K562 (cell line): ENCODE results near the gene ERAP2. TPM values are rescaled to one million over a fixed set of nuclear protein-coding genes. Genes with fewer than 3 reads are reported as not detected.

ENCODE experiments used
- ATF3 ChIP-seq, 2 experiments: fragments of 450-650 bp in 1 of 2; sonication (generic) in 1 of 2; formaldehyde crosslinking in 1 of 2; IDR thresholded peaks in 1 of 2; conservative IDR thresholded peaks in 1 of 2; 2 replicates each; pipeline versions ENCODE4 v1.6.1 to v1.8.1; 2016 to 2023; ENCODE audit warnings: mild to moderate bottlenecking in 2 of 2, moderate library complexity in 2 of 2, inconsistent platforms in 1 of 2, missing genetic modification reagents in 1 of 2
- CBX8 ChIP-seq: fragments of 200-600 bp; sonication (generic); IDR thresholded peaks from 2 replicates; pipeline ENCODE4 v1.6.1; 2012; ENCODE audit warnings: borderline replicate concordance, mixed run types, low read depth, mild to moderate bottlenecking, moderate library complexity, mixed read lengths, low read length, control low read depth, inconsistent platforms; ENCODE audit not compliant: poor library complexity, severe bottlenecking; ENCODE audit errors: extremely low read depth
- CEBPB ChIP-seq: fragments of 450-650 bp; IDR thresholded peaks from 2 replicates; pipeline ENCODE4 v1.6.1; 2016; ENCODE audit warnings: missing genetic modification characterization, missing compliant biosample characterization
- E2F8 ChIP-seq: fragments of 450-650 bp; IDR thresholded peaks from 2 replicates; pipeline ENCODE4 v1.7.1; 2018; ENCODE audit warnings: mild to moderate bottlenecking, low read depth; ENCODE audit not compliant: partially characterized antibody
- EGR1 ChIP-seq: fragments of 450-650 bp; conservative IDR thresholded peaks from 2 replicates; pipeline ENCODE4 v1.6.1; 2017; ENCODE audit warnings: mild to moderate bottlenecking
- FOSL1 ChIP-seq: fragments of 200-800 bp; sonication (Bioruptor generic); conservative IDR thresholded peaks from 2 replicates; pipeline ENCODE4 v1.6.1; 2016; ENCODE audit warnings: missing genetic modification characterization, missing compliant biosample characterization
- FOXA1 ChIP-seq: fragments of 450-650 bp; IDR thresholded peaks from 2 replicates; pipeline ENCODE4 v1.6.1; 2016; ENCODE audit warnings: mild to moderate bottlenecking, borderline replicate concordance
- FOXA3 ChIP-seq, 2 experiments: fragments of 450-650 bp in 1 of 2; sonication (generic) in 1 of 2; formaldehyde crosslinking; IDR thresholded peaks in 1 of 2; conservative IDR thresholded peaks in 1 of 2; 2 replicates each; pipeline versions ENCODE4 v1.4.0 to v1.8.0; 2020 to 2022; ENCODE audit warnings: mild to moderate bottlenecking in 2 of 2, missing genetic modification reagents in 1 of 2
- FOXK2 ChIP-seq, 2 experiments: fragments of 450-650 bp; IDR thresholded peaks in 1 of 2; conservative IDR thresholded peaks in 1 of 2; 2 replicates each; pipeline ENCODE4 v1.6.1; 2016; ENCODE audit warnings: low read depth in 2 of 2, mild to moderate bottlenecking in 1 of 2
- GATAD2B ChIP-seq: fragments of 450-650 bp; IDR thresholded peaks from 2 replicates; pipeline ENCODE4 v1.6.1; 2017; ENCODE audit warnings: mild to moderate bottlenecking, borderline replicate concordance
- KLF1 ChIP-seq: fragments of 450-650 bp; IDR thresholded peaks from 2 replicates; pipeline ENCODE4 v1.6.1; 2016; ENCODE audit warnings: missing genetic modification characterization, missing compliant biosample characterization
- MTA3 ChIP-seq: fragments of 450-650 bp; formaldehyde crosslinking; IDR thresholded peaks from 2 replicates; pipeline ENCODE4 v1.6.1; 2017; ENCODE audit warnings: mild to moderate bottlenecking, borderline replicate concordance
- SMAD1 ChIP-seq: fragments of 150-350 bp; IDR thresholded peaks from 2 replicates; pipeline ENCODE4 v1.6.1; 2014; ENCODE audit warnings: low read length, low read depth; ENCODE audit not compliant: partially characterized antibody
- TAF1 ChIP-seq: IDR thresholded peaks from 2 replicates; pipeline ENCODE4 v1.6.1; 2011; ENCODE audit warnings: mild to moderate bottlenecking, low read length, moderate library complexity; ENCODE audit not compliant: insufficient read depth, control insufficient read depth, severe bottlenecking; ENCODE audit errors: extremely low read depth
- TFAP4 ChIP-seq: sonication (generic); formaldehyde crosslinking; IDR thresholded peaks from 2 replicates; pipeline ENCODE4 v1.8.0; 2022; ENCODE audit warnings: missing genetic modification reagents, mild to moderate bottlenecking, moderate library complexity, borderline replicate concordance
- TRIM24 ChIP-seq, 2 experiments: fragments of 450-650 bp; IDR thresholded peaks; 2 replicates each; pipeline ENCODE4 v1.6.1; 2016
- VEZF1 ChIP-seq: fragments of 200-800 bp; sonication (Bioruptor generic); IDR thresholded peaks from 2 replicates; pipeline ENCODE4 v1.6.1; 2017; ENCODE audit warnings: missing genetic modification characterization, missing compliant biosample characterization
- ZEB2 ChIP-seq: fragments of 450-650 bp; IDR thresholded peaks from 2 replicates; pipeline ENCODE4 v1.6.1; 2016
- ZNF143 ChIP-seq: sonication (generic); formaldehyde crosslinking; IDR thresholded peaks from 2 replicates; pipeline ENCODE4 v1.9.0; 2022; ENCODE audit warnings: mild to moderate bottlenecking, missing genetic modification reagents
- ZNF764 ChIP-seq: fragments of 250-450 bp; sonication (Bioruptor Pico); IDR thresholded peaks from 2 replicates; pipeline ENCODE4 v1.4.0; 2020; ENCODE audit warnings: low read depth, mild to moderate bottlenecking, moderate library complexity
- polyA plus RNA-seq, 8 experiments: library from polyadenylated mRNA; depleted of rRNA in 4 of 8; stranded (reverse) in 5 of 8; unstranded in 3 of 8; fragments of >200 nt; fragmentation: Nextera tagmentation in 2 of 8; fragmentation: Illumina TruSeq in 1 of 8; extraction: Ambion mirVana in 2 of 8; extraction: Trizol in 1 of 8; gene quantifications; 2 replicates each; pipeline versions ENCODE4 v1.2.1 to v1.2.3, GENCODE V29; 2011 to 2014; ENCODE audit warnings: inconsistent platforms in 1 of 8, missing spikeins in 1 of 8
- total RNA-seq, 7 experiments: library from RNA; depleted of rRNA in 6 of 7; stranded (reverse); fragments of >200 nt in 6 of 7; fragmentation: Illumina TruSeq in 2 of 7; extraction: Trizol in 2 of 7; gene quantifications; 2 replicates each; pipeline versions ENCODE4 v1.2.1 to v1.2.3, GENCODE V29; 2011 to 2021; ENCODE audit warnings: low replicate concordance in 1 of 7

ERAP2 gene
- total and polyA plus RNA-seq, 9 of the 15 experiments (the other 6 are each of a cell fraction or from before 2014, with no cell fraction given) = 0.93 to 4.0 (median 2.1) TPM

- TF ChIP-seq E2F8 (no peak), MTA3 (0 out of 2 replicates have a peak, but pooled peaks have one; percentile 30), TFAP4 (no peak), GATAD2B (no peak), KLF1 (tag) (no peak), CBX8 (no peak), ZNF143 (no peak), FOXK2 (conservative IDR thresholded peaks at IDR 0.05 in 1 of 2, IDR thresholded peaks at IDR 0.05 in 1 of 2; ENCODE audit: low read depth in 2 of 2) (0 out of 4 replicates have a peak, but pooled peaks have one; percentile 38 to 44), FOXA1 (no peak), ATF3 (IDR thresholded peaks at IDR 0.05) (peak; percentile 62; the same call in 1 of the 2 replicates), ATF3 (CRISPR knock-in tag; conservative IDR thresholded peaks at IDR 0.05) (no peak), CEBPB (no peak), SMAD1 (no peak), ZNF764 (CRISPR knock-in tag) (no peak), EGR1 (peak; percentile 67; the same call in 1 of the 2 replicates), FOXA3 (CRISPR knock-in tag; conservative IDR thresholded peaks at IDR 0.05 in 1 of 2, IDR thresholded peaks at IDR 0.05 in 1 of 2) (no peak), FOSL1 (0 out of 2 replicates have a peak, but pooled peaks have one; percentile 35), ZEB2 (peak; percentile 46; the same call in 1 of the 2 replicates), TRIM24 (IDR thresholded peaks at IDR 0.05) (no peak), VEZF1 (CRISPR knock-in tag) (no peak), TAF1 (no peak)
Measured at GRCh38 chr5:96885518-96886338, 9.4 kb downstream of the ERAP2 start (continued).
